ENCODE measurements around the gene COMMD6.

Gene COMMD6

DNA sequence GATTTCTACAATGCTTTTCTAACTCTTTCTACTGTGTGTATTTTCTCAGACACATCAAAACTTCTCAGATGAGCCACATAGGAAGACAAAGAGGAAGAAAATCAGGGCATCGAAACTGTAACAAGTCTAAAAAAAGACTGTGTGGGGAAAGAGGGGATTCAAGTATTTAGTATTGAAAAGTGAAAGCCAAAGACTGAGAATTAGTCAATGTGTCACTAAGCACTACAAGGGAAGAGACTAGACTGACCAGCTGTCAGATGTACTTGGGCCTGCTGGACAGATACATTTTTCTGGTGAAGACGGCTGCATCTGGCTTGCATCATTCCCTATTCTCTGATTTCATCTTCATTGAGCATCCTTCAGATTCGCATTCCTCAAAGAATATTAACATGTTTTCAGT, 25.4 kb downstream of the COMMD6 start:
- H3K27me3 ChIP-seq (ENCODE audit: insufficient read depth, low read length) = no peaks in the 10 kb centered on the region
- no peak overlapping the region for H3K27ac ChIP-seq (ENCODE audit: low read depth, low read length, poor library complexity, severe bottlenecking)
- no peaks in the 10 kb centered on the region for H3K4me1 ChIP-seq (ENCODE audit: insufficient read depth, low read length, severe bottlenecking)
- no peaks in the 10 kb centered on the region for H3F3A ChIP-seq (ENCODE audit: insufficient read depth, low read length)
- no peaks in the 10 kb centered on the region for H3K79me2 ChIP-seq (ENCODE audit: insufficient read depth, low read length)
- no peak overlapping the region for H3K4me3 ChIP-seq (ENCODE audit: low read depth, low read length, poor library complexity, severe bottlenecking)
- H3K9me3 ChIP-seq (ENCODE audit: low read length) = no peaks in the 10 kb centered on the region
- no peaks in the 10 kb centered on the region for H4K20me1 ChIP-seq (ENCODE audit: insufficient read depth, low read length)
- TF ChIP-seq, protein P1, sequence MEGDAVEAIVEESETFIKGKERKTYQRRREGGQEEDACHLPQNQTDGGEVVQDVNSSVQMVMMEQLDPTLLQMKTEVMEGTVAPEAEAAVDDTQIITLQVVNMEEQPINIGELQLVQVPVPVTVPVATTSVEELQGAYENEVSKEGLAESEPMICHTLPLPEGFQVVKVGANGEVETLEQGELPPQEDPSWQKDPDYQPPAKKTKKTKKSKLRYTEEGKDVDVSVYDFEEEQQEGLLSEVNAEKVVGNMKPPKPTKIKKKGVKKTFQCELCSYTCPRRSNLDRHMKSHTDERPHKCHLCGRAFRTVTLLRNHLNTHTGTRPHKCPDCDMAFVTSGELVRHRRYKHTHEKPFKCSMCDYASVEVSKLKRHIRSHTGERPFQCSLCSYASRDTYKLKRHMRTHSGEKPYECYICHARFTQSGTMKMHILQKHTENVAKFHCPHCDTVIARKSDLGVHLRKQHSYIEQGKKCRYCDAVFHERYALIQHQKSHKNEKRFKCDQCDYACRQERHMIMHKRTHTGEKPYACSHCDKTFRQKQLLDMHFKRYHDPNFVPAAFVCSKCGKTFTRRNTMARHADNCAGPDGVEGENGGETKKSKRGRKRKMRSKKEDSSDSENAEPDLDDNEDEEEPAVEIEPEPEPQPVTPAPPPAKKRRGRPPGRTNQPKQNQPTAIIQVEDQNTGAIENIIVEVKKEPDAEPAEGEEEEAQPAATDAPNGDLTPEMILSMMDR (IDR thresholded peaks at IDR 0.05; ENCODE audit: low read length) = no peak
- no peak overlapping the region for H3K4me2 ChIP-seq (ENCODE audit: low read length)
- H3K9ac ChIP-seq (ENCODE audit: low read length) = no peak overlapping the region
- H3K36me3 ChIP-seq (ENCODE audit: insufficient read depth, low read length) = no peaks in the 10 kb centered on the region
- H2AFZ ChIP-seq (ENCODE audit: low read length) = no peak overlapping the region
- H3K9me2 ChIP-seq (ENCODE audit: low read depth, low read length) = no peaks in the 10 kb centered on the region

DNA sequence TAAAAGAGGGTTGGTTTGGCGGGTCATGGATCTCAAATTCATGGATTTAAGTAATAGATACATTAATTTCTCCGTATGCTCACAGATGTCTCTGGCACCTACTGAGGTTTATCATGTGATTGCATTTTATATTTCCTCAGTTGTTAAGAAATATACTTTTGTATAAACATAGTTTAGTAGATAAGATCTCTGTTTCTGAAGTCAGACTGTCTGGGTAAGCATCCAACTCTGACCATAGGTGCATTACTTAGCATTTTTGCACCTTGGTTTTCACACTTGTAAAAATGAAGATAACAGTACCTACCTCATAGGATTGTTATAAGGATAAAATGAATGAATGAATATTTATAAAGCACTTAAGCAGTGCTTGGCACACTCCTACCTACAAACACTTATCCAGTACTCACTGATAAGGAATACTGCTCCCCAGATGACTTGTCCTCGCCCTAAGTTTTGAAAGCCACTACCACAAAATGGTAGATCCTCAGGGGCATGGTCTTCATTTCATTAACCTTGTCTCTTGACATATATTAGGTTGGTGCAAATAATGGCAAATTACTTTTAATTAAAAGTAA, 26.5 kb downstream of the COMMD6 start:
- H3K9me2 ChIP-seq (ENCODE audit: low read depth, low read length) = no peaks in the 10 kb centered on the region
- H3K4me3 ChIP-seq (ENCODE audit: low read depth, low read length, poor library complexity, severe bottlenecking) = no peak overlapping the region
- H3K4me2 ChIP-seq (ENCODE audit: low read length) = no peak overlapping the region

DNA sequence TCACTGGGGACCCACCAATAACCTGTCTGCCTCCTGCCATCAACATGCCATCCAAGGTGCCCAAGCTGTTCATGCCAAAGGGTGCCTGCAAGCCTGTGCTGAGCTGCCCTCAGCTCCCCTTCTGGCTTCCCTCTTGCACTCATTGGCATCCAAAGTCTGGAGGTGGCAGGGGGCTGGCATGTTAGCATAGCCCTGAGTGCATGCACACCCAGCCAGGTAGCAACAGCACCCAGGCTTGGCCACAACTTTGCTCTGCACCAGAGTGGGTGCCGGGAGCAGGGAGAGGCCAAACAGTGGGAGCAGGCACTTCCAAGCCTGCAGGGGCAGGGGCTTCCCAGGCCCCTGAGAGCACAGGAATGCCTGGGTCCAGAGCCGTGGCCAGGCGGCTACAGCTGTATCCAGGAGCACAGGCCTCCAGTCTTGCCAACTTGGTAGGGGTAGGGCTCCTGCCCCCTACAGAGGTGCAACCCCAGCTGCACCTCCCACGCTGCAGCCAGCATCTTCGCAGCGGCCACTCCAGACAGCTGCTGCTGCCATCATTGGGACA, 29.6 kb downstream of the COMMD6 start:
- Histone ChIP-seq H3K36me3 (ENCODE audit: insufficient read depth, low read length) (no peaks in the 10 kb centered on the region), H3K4me3 (ENCODE audit: low read depth, low read length, poor library complexity, severe bottlenecking) (no peak overlapping the region), H3K9ac (ENCODE audit: low read length) (no peak overlapping the region), H3K9me2 (ENCODE audit: low read depth, low read length) (no peaks in the 10 kb centered on the region), H3K9me3 (ENCODE audit: low read length) (peaks cover 7% of the 10 kb centered on the region), H2AFZ (ENCODE audit: low read length) (no peak overlapping the region), H3K4me1 (ENCODE audit: insufficient read depth, low read length, severe bottlenecking) (no peaks in the 10 kb centered on the region), H4K20me1 (ENCODE audit: insufficient read depth, low read length) (no peaks in the 10 kb centered on the region), H3F3A (ENCODE audit: insufficient read depth, low read length) (no peaks in the 10 kb centered on the region), H3K79me2 (ENCODE audit: insufficient read depth, low read length) (no peaks in the 10 kb centered on the region), H3K27me3 (ENCODE audit: insufficient read depth, low read length) (no peaks in the 10 kb centered on the region), H3K27ac (ENCODE audit: low read depth, low read length, poor library complexity, severe bottlenecking) (no peak overlapping the region), H3K4me2 (ENCODE audit: low read length) (no peak overlapping the region)
- TF ChIP-seq EZH2 (IDR thresholded peaks at IDR 0.05; ENCODE audit: borderline replicate concordance, low read length) = no peak
- TF ChIP-seq, protein P1 (IDR thresholded peaks at IDR 0.05; ENCODE audit: low read length) = no peak

More for the DNA sequence above, 26.5 kb downstream of the COMMD6 start:
- H3K4me1 ChIP-seq (ENCODE audit: insufficient read depth, low read length, severe bottlenecking) = no peaks in the 10 kb centered on the region
- H4K20me1 ChIP-seq (ENCODE audit: insufficient read depth, low read length) = no peaks in the 10 kb centered on the region
- H3K27ac ChIP-seq (ENCODE audit: low read depth, low read length, poor library complexity, severe bottlenecking) = no peak overlapping the region
- no peak overlapping the region for H3K9ac ChIP-seq (ENCODE audit: low read length)
- no peak overlapping the region for H2AFZ ChIP-seq (ENCODE audit: low read length)
- no peaks in the 10 kb centered on the region for H3F3A ChIP-seq (ENCODE audit: insufficient read depth, low read length)
- no peak for TF ChIP-seq EZH2 (IDR thresholded peaks at IDR 0.05; ENCODE audit: borderline replicate concordance, low read length)
- TF ChIP-seq, protein P1 (IDR thresholded peaks at IDR 0.05; ENCODE audit: low read length) = no peak
- H3K79me2 ChIP-seq (ENCODE audit: insufficient read depth, low read length) = no peaks in the 10 kb centered on the region
- H3K36me3 ChIP-seq (ENCODE audit: insufficient read depth, low read length) = no peaks in the 10 kb centered on the region
- no peaks in the 10 kb centered on the region for H3K27me3 ChIP-seq (ENCODE audit: insufficient read depth, low read length)
- peaks cover 4% of the 10 kb centered on the region for H3K9me3 ChIP-seq (ENCODE audit: low read length)

Data from OCI-LY1 (cell line).